Left cardiac atrium (tissue), 4 donors: ENCODE measurements around the gene KDM1B. TPM values are rescaled to one million over a fixed set of nuclear protein-coding genes. Genes with fewer than 3 reads are reported as not detected.

Source experiments
- ATAC-seq, 2 donors: fragments of 200-7000 bp; cut with Tn5 transposase; one replicate each; pipeline ENCODE4 v1.9.1; 2020; ENCODE audit warnings: mild to moderate bottlenecking in 2 of 2, moderate library complexity in 2 of 2
- DNase-seq: peaks from one replicate; pipeline ENCODE4 v3.0.0-alpha.2; 2020
- intact Hi-C, 2 donors: fragments of 100-400 bp; cut with DNase I; formaldehyde crosslinking; loops; one replicate each; pipeline versions ENCODE4 v1.14.1 to v1.15.1; 2022 to 2023
- long read RNA-seq: library from polyadenylated mRNA; unstranded; transcript quantifications from one replicate; pipeline ENCODE4 v2.0.0, GENCODE V29; 2021
- total RNA-seq, 2 donors: library from RNA; stranded (reverse); fragmentation: NEBNext Ultra II Directional; extraction: Animal tissue kit (Norgen Biotek cat#: 25700); gene quantifications; one replicate each; pipeline ENCODE4 v1.2.1, GENCODE V29; 2021
- donor health status: DM: no; HTN: yes; CAD: no.
- donor health status: DM: no; HTN: yes; CAD: no; lungs with severe emphysema.
- donor health status: DM: yes; HTN: yes; CAD: no.
- donor health status: Dilated cardiomyopathy.

Gene KDM1B, protein sequence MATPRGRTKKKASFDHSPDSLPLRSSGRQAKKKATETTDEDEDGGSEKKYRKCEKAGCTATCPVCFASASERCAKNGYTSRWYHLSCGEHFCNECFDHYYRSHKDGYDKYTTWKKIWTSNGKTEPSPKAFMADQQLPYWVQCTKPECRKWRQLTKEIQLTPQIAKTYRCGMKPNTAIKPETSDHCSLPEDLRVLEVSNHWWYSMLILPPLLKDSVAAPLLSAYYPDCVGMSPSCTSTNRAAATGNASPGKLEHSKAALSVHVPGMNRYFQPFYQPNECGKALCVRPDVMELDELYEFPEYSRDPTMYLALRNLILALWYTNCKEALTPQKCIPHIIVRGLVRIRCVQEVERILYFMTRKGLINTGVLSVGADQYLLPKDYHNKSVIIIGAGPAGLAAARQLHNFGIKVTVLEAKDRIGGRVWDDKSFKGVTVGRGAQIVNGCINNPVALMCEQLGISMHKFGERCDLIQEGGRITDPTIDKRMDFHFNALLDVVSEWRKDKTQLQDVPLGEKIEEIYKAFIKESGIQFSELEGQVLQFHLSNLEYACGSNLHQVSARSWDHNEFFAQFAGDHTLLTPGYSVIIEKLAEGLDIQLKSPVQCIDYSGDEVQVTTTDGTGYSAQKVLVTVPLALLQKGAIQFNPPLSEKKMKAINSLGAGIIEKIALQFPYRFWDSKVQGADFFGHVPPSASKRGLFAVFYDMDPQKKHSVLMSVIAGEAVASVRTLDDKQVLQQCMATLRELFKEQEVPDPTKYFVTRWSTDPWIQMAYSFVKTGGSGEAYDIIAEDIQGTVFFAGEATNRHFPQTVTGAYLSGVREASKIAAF
- total RNA-seq = 10 to 100 TPM; 13.1 to 14.0 TPM
- long read RNA-seq, partial matches to known transcripts = 0 of 1 reads
- long read RNA-seq, other reads (novel, unspliced or antisense) = 1 of 1 reads

DNA sequence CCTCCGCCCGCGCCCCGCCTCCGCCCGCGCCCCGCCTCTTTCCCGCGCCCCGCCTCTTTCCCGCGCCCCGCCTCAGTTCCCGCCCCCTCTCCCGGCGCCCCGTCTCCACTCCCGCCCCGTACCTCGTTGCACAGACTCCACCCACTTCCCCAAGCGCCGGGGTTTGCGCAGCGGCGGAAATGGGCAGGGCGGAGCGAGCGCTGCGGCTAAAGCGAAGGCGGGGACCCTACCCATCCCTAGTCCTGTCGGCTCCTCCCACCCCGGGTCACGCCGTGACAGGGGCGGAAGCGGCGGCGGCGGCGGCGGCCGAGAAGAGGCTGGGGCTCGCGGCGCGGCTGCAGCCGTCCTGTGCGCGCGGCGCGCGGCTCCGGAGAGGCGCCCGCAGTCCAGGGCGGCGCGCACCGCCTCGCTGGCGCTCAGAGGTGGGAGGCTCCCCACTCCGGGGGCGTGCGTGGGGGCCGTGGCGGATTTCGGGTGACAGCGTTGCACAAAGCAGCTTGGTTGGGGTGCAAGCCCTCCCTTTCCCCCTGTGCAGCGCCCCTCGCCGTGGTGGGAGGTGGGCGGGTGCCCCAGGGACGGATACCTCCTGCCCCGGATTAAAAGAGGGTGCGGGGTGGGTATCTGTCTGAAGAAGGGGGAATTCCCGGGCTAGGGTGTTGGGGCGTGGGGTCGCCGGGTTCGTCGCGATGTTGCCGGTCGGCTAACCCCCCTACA is at the start of gene KDM1B:
KDM1B (plus strand) TSS at position 273 of the 714 bp plus-strand sequence. CDS start 4,474 bp downstream, outside the sequence.
- ATAC-seq = peak; percentile 98 to 99
- intact Hi-C loops = no loop called here
- DNase-seq = peak; percentile 98

- ATAC-seq (no peak), DNase-seq (no peak)
- intact Hi-C loops = no loop called here
Observed at GRCh38 chr6:18107061-18107460, 48.2 kb upstream of the KDM1B start.

GRCh38 chr6:18110162-18110561 is 45.1 kb upstream of the KDM1B start:
- DNase-seq (no peak), ATAC-seq (no peak)
- intact Hi-C loops = no loop called here

DNA sequence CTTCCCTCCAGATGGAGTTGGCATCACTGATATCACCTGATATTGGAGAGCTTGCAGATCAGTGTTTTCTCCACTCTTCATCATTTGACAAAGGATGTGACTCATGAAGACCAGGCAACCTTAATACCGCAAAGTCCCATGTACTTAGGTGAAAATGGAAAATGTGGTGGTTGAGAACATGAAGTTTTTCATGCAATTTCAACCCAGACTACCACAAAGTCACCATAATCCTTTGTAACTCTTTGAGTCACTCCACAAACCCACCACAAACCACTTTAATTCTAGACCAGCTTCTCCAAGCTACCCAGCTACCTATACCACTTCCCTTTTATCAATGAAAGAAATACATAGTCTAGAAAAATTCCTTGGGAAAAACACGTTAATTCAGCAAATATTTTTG is 39.9 kb upstream of the KDM1B start:
- no peak for ATAC-seq
- DNase-seq = no peak
- intact Hi-C loops = loop anchor here in 1 of 2 donors (5.0 kb wide), 1 partner anchor 283 kb away; no protein-coding TSS in a partner anchor

GRCh38 chr6:18117136-18117535 is 38.1 kb upstream of the KDM1B start:
- ATAC-seq (no peak), DNase-seq (no peak)
- intact Hi-C loops = loop anchor here in 1 of 2 donors (5.0 kb wide), 1 partner anchor 285 kb away; no protein-coding TSS in a partner anchor

DNA sequence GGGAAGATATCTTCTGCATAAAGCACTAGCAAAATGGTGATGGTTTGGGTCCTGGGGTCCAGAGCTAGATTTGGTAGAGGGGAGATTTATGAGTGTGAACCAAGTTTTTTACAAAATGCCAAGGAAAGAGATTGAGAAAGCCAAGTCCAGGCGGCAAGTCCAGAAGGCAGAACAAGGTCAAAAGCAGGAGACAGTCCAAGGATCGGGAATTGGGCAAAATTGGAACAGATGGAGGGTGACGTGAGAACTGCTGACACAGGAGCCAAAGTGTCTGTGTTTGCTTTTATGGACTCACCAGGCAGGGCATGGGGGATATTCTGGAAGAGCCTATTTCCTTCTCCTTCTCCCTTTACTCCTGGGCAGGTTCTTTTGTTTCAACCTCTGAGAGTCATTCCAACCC is 36.9 kb upstream of the KDM1B start:
- DNase-seq (no peak), ATAC-seq (no peak)
- intact Hi-C loops = loop anchor here in 1 of 2 donors (5.0 kb wide), 1 partner anchor 286 kb away; no protein-coding TSS in a partner anchor

- no peak for ATAC-seq
- intact Hi-C loops = loop anchor here in 1 of 2 donors (5.0 kb wide), 1 partner anchor 287 kb away; no protein-coding TSS in a partner anchor
- no peak for DNase-seq
Observed at GRCh38 chr6:18119236-18119635, 36.0 kb upstream of the KDM1B start.

GRCh38 chr6:18121580-18122127 is 33.6 kb upstream of the KDM1B start:
- DNase-seq (no peak), ATAC-seq (no peak)
- intact Hi-C loops = loop anchor here (5.0 to 10.0 kb wide), 5 partner anchors 127 to 964 kb away; partner anchors contain the start of gene KIF13A (in 1 of the 2)

GRCh38 chr6:18122128-18123093 is 32.8 kb upstream of the KDM1B start, which contains the start of gene NHLRC1:
Gene NHLRC1 (minus strand): TSS chr6:18122677. CDS start chr6:18122606, 71 bp downstream.
- ATAC-seq = peak; percentile 99 to 100
- peak; percentile 93 for DNase-seq
- intact Hi-C loops = loop anchor here (5.0 to 10.0 kb wide), 5 partner anchors 128 to 965 kb away; partner anchors contain the start of gene KIF13A (in 1 of the 2)

- intact Hi-C loops = loop anchor here in 1 of 2 donors (10.0 kb wide), 1 partner anchor 131 kb away; no protein-coding TSS in a partner anchor
- ATAC-seq (no peak), DNase-seq (no peak)
Observed at GRCh38 chr6:18126121-18126520, 29.1 kb upstream of the KDM1B start.

DNA sequence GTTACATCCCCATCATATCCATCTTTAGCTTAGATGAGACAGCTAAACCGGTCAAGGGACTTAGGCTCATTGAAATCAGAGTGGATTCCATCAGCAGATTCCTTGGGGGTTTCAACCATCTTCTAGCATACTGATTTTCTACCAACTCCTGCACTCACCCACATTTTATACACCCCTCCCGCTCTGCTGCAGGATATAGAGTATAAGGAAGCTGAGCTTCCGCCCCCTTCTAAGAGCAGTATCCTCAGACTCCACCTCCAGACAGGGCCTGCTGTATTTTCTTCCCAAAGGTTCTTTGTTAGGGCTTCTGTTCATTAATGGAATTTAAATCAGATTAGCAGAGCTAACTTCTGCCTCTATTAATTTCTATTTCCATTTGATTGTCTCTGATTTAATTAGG is 22.9 kb upstream of the KDM1B start:
- intact Hi-C loops = no loop called here
- ATAC-seq (no peak), DNase-seq (no peak)

DNA sequence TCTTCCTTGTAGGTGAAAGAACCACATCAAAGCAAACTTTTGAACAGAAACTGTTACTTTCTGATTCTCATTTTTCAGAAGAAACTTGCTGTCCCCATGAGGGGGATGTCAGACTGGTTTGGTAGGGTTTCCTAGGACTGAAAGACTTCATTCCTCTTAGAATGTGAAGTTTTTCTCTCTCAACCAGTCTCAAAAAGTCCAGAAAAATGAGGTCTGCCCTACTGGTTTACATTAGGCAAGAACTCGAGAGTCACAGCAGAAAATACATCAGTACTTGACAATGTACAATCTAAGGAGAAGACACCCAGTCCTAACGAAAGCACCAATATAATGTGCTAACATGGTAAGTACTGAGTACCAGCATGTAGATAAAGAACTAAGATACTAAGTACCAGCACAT is 20.1 kb upstream of the KDM1B start:
- intact Hi-C loops = no loop called here
- no peak for ATAC-seq

DNA sequence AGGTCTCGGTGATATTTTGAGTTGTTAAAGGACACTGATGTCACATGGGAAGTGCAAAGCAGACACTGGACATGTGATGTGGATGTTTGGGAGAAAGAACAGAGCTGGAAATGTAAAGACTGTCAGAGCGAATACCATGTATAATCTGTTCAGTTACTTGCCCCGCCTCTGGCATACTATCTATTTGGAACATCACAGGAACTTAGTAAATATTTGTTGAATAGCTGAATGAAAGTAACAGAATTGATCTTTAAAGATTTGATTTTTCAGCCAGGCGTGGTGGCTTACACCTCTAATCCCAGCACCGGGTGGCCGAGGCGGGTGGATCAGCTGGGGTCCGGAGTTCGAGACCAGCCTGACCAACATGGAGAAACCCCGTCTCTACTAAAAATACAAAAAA is 19.0 kb upstream of the KDM1B start:
- no peak for ATAC-seq
- DNase-seq = no peak
- intact Hi-C loops = no loop called here

More for the DNA sequence above, 20.1 kb upstream of the KDM1B start:
- DNase-seq = no peak

DNA sequence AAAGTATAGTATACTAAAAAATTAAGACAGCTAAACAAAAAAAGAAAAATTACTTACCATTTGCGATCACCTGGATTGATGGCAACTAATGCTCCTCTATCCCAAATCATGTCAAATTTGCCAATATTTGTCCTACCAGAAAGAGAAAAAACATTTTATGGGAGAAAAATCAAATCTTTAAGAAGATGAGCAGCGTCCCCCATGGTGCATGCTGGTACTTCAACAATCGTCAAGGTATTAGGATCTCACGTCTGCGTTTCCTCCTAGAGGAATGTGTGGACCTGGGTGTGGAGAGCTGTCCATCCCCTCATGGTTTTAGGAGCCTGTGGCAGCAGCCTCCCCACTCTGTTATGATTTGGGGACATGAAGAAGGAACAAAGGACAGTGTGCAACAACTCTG is 16.3 kb upstream of the KDM1B start:
- DNase-seq (no peak), ATAC-seq (no peak)
- intact Hi-C loops = no loop called here

DNA sequence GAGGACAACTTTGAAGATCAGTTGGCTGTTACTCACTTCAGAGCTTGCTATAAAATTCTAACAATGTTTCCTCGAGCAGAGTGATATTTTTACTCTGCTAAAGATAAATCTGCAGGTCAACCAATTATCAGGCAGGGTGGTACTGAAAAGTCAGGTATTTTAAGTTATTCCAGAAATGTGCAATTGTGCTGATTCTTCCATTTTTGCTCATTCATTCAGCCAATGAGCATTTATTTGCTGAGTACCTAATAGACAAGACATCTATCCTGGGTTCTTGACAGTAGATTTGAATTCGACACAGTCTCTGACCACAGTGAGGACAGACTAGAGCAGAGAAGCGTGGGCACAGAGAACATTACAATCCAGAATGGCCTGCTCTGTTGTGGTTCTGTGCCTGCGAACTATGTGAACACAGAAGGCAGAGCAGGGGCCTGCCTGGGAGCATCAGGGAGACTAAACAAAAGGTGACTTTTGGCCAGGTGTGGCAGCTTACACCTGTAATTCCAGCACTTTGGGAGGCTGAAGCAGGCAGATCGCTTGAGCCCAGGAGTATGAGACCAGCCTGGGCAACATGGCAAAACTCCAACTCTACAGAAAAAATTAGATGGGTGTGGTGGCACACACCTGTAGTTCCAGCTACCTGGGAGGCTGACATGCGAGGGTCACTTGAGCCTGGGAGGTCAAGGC is 15.1 kb upstream of the KDM1B start:
- DNase-seq (no peak), ATAC-seq (no peak)
- intact Hi-C loops = no loop called here

- no peak for DNase-seq
- ATAC-seq = no peak
- intact Hi-C loops = no loop called here
Observed at GRCh38 chr6:18141805-18142590, 13.2 kb upstream of the KDM1B start.
